H9 (cell line): Measurements from ENCODE around the gene RAI1. TPM values are rescaled to one million over a fixed set of nuclear protein-coding genes. Genes with fewer than 3 reads are reported as not detected.

Experiments used
- DNase-seq: peaks from one replicate; pipeline ENCODE4 v3.0.0-alpha.2; 2017
- H2AFZ ChIP-seq: one replicate; pipeline ENCODE4 v1.6.1; 2013; ENCODE audit warnings: mild to moderate bottlenecking, low read length, control low read depth, moderate library complexity
- H2AK5ac ChIP-seq: 2 replicates; pipeline ENCODE4 v1.6.1; 2013; ENCODE audit warnings: low read length, control low read depth, mixed read lengths; ENCODE audit not compliant: insufficient read length
- H2BK120ac ChIP-seq: one replicate; pipeline ENCODE4 v1.6.1; 2013; ENCODE audit warnings: low read depth, mild to moderate bottlenecking, low read length, control low read depth, inconsistent platforms; ENCODE audit not compliant: poor library complexity, severe bottlenecking
- H2BK12ac ChIP-seq: 2 replicates; pipeline ENCODE4 v1.6.1; 2013; ENCODE audit warnings: low read length, control low read depth, mixed read lengths, low read depth; ENCODE audit not compliant: insufficient read length
- H2BK15ac ChIP-seq: 2 replicates; pipeline ENCODE4 v1.6.1; 2013; ENCODE audit warnings: low read depth, low read length, control low read depth
- H2BK20ac ChIP-seq: one replicate; pipeline ENCODE4 v1.6.1; 2013; ENCODE audit warnings: low read depth, mild to moderate bottlenecking, low read length, control low read depth, inconsistent platforms; ENCODE audit not compliant: poor library complexity, severe bottlenecking
- H2BK5ac ChIP-seq: 2 replicates; pipeline ENCODE4 v1.6.1; 2013; ENCODE audit warnings: low read length, control low read depth, mixed read lengths; ENCODE audit not compliant: insufficient read length
- H3K14ac ChIP-seq: 2 replicates; pipeline ENCODE4 v1.6.1; 2013; ENCODE audit warnings: low read length, control low read depth; ENCODE audit not compliant: insufficient read depth
- H3K18ac ChIP-seq: 2 replicates; pipeline ENCODE4 v1.6.1; 2013; ENCODE audit warnings: low read depth, mild to moderate bottlenecking, mixed read lengths, low read length, control low read depth; ENCODE audit not compliant: insufficient read length
- H3K23ac ChIP-seq: 2 replicates; pipeline ENCODE4 v1.6.1; 2013; ENCODE audit warnings: low read length, control low read depth, mixed read lengths, low read depth; ENCODE audit not compliant: insufficient read length
- H3K23me2 ChIP-seq: 2 replicates; pipeline ENCODE4 v1.6.1; 2013; ENCODE audit warnings: low read depth, mild to moderate bottlenecking, mixed read lengths, low read length, control low read depth; ENCODE audit not compliant: insufficient read length, poor library complexity, severe bottlenecking
- H3K27ac ChIP-seq: 2 replicates; pipeline ENCODE4 v1.5.1; 2013; ENCODE audit warnings: low read length, control low read depth, mixed read lengths, low read depth; ENCODE audit not compliant: insufficient read length
- H3K27me3 ChIP-seq: 2 replicates; pipeline ENCODE4 v1.6.1; 2013; ENCODE audit warnings: low read length, control low read depth, inconsistent platforms; ENCODE audit not compliant: insufficient read depth
- H3K4ac ChIP-seq: 2 replicates; pipeline ENCODE4 v1.6.1; 2013; ENCODE audit warnings: low read depth, mild to moderate bottlenecking, control low read depth, inconsistent platforms, low read length, moderate library complexity
- H3K4me1 ChIP-seq: 2 replicates; pipeline ENCODE4 v1.6.1; 2013; ENCODE audit warnings: low read length, control low read depth, inconsistent platforms; ENCODE audit not compliant: insufficient read depth
- H3K4me2 ChIP-seq: 2 replicates; pipeline ENCODE4 v1.6.1; 2013; ENCODE audit warnings: low read length, control low read depth, mixed read lengths; ENCODE audit not compliant: insufficient read length, insufficient read depth
- H3K56ac ChIP-seq: 2 replicates; pipeline ENCODE4 v1.6.1; 2013; ENCODE audit warnings: low read depth, mild to moderate bottlenecking, mixed read lengths, low read length, control low read depth; ENCODE audit not compliant: insufficient read length
- H3K79me1 ChIP-seq: 2 replicates; pipeline ENCODE4 v1.6.1; 2013; ENCODE audit warnings: low read depth, mild to moderate bottlenecking, moderate library complexity, low read length, control low read depth, inconsistent platforms; ENCODE audit not compliant: insufficient read depth, poor library complexity, severe bottlenecking
- H3K79me2 ChIP-seq: 2 replicates; pipeline ENCODE4 v1.6.1; 2013; ENCODE audit warnings: low read length, control low read depth, inconsistent platforms; ENCODE audit not compliant: insufficient read depth
- H3K9ac ChIP-seq: 2 replicates; pipeline ENCODE4 v1.6.1; 2013; ENCODE audit warnings: low read length, control low read depth, mixed read lengths; ENCODE audit not compliant: insufficient read length; ENCODE audit errors: extremely low read depth
- H3K9me3 ChIP-seq: one replicate; pipeline ENCODE4 v1.6.1; 2013; ENCODE audit warnings: low read depth, low read length, inconsistent platforms; ENCODE audit not compliant: control insufficient read depth
- H3T11ph ChIP-seq: one replicate; pipeline ENCODE4 v1.6.1; 2013; ENCODE audit warnings: mild to moderate bottlenecking, low read length, control low read depth, inconsistent platforms
- H4K20me1 ChIP-seq: one replicate; pipeline ENCODE4 v1.6.1; 2013; ENCODE audit not compliant: control insufficient read depth, insufficient read length, insufficient read depth
- H4K5ac ChIP-seq: 2 replicates; pipeline ENCODE4 v1.6.1; 2013; ENCODE audit warnings: low read depth, mild to moderate bottlenecking, mixed read lengths, low read length, control low read depth; ENCODE audit not compliant: insufficient read length
- H4K8ac ChIP-seq: replicated peaks from 2 replicates; pipeline ENCODE4 v1.6.1; 2013; ENCODE audit warnings: low read length, control low read depth, mixed read lengths, low read depth; ENCODE audit not compliant: insufficient read length
- H4K91ac ChIP-seq: 2 replicates; pipeline ENCODE4 v1.6.1; 2013; ENCODE audit warnings: low read depth, mild to moderate bottlenecking, moderate library complexity, mixed read lengths, low read length, control low read depth; ENCODE audit not compliant: insufficient read length
- H3K27ac Mint-ChIP-seq, 3 experiments: 2 replicates in 2 of 3; 3 replicates in 1 of 3; pipeline ENCODE4 v1.8.0; 2020 to 2021; ENCODE audit warnings: mixed read lengths in 3 of 3, mild to moderate bottlenecking in 1 of 3, moderate library complexity in 1 of 3
- H3K27me3 Mint-ChIP-seq: 2 replicates; pipeline ENCODE4 v1.8.0; 2021; ENCODE audit warnings: low read depth, mild to moderate bottlenecking, moderate library complexity, mixed read lengths
- H3K36me3 Mint-ChIP-seq, 3 experiments: 2 replicates in 2 of 3; 3 replicates in 1 of 3; pipeline ENCODE4 v1.8.0; 2020 to 2021; ENCODE audit warnings: low read depth in 3 of 3, mixed read lengths in 3 of 3; ENCODE audit not compliant: insufficient read depth in 1 of 3
- H3K4me1 Mint-ChIP-seq, 2 experiments: 2 replicates each; pipeline ENCODE4 v1.8.0; 2020; ENCODE audit warnings: mixed read lengths in 2 of 2
- H3K4me3 Mint-ChIP-seq, 2 experiments: 2 replicates in 1 of 2; 3 replicates in 1 of 2; pipeline ENCODE4 v1.8.0; 2020 to 2021; ENCODE audit warnings: mild to moderate bottlenecking in 2 of 2, mixed read lengths in 2 of 2, moderate library complexity in 1 of 2
- H3K9me3 Mint-ChIP-seq, 2 experiments: 2 replicates in 1 of 2; 3 replicates in 1 of 2; pipeline ENCODE4 v1.8.0; 2020; ENCODE audit warnings: mild to moderate bottlenecking in 2 of 2, mixed read lengths in 2 of 2, moderate library complexity in 1 of 2
- CTCF ChIP-seq: fragments of 200-600 bp; sonication (generic); conservative IDR thresholded peaks from 3 replicates; pipeline ENCODE4 v1.8.0; 2021; ENCODE audit warnings: antibody characterized with exemption, mild to moderate bottlenecking
- WGBS: extraction: QIAGEN DNeasy Blood & Tissue Kit; methylation state at CpG from one replicate; pipeline ENCODE4 v1.1.7; 2013; ENCODE audit warnings: missing lambda C conversion rate, low lambda C conversion rate, mixed read lengths; ENCODE audit not compliant: insufficient read length; ENCODE audit errors: extremely low coverage; 5-methylcytosine and 5-hydroxymethylcytosine counted together
- total RNA-seq: library from RNA; stranded (reverse); gene quantifications from 2 replicates; pipeline ENCODE4 v1.2.1, GENCODE V29; 2021

Gene RAI1
- total RNA-seq, 1 experiment from 2014 or later, result 1.5 TPM

GRCh38 chr17:17761894-17762743 is 80.9 kb downstream of the RAI1 start:
- no peaks in the 10 kb centered on the region for H3K9me3 Mint-ChIP-seq
- Histone ChIP-seq H3K14ac (no peak overlapping the region), H2BK12ac (no peak overlapping the region), H3K9me3 (no peaks in the 10 kb centered on the region), H3K18ac (no peak overlapping the region), H2AK5ac (no peak overlapping the region), H2BK20ac (no peak overlapping the region), H2AFZ (no peak overlapping the region), H3K27me3 (no peaks in the 10 kb centered on the region), H3K56ac (no peak overlapping the region), H3K4ac (no peak overlapping the region), H4K91ac (no peak overlapping the region), H3K79me1 (no peaks in the 10 kb centered on the region), H4K20me1 (no peaks in the 10 kb centered on the region), H4K5ac (no peak overlapping the region), H3K9ac (no peak overlapping the region), H3K79me2 (no peaks in the 10 kb centered on the region), H3T11ph (no peak overlapping the region), H2BK5ac (no peak overlapping the region), H3K4me1 (no peaks in the 10 kb centered on the region), H3K4me2 (no peak overlapping the region), H3K23me2 (no peaks in the 10 kb centered on the region), H2BK15ac (no peak overlapping the region), H2BK120ac (no peak overlapping the region), H3K23ac (no peak overlapping the region), H3K27ac (no peak overlapping the region), H4K8ac (no peak overlapping the region)
- TF ChIP-seq CTCF, result no peak
- no CpG with 5 or more reads among the region's 11 CpGs for WGBS
- H3K27ac Mint-ChIP-seq, result no peak overlapping the region; a peak in 2 of 7 replicates
- H3K27me3 Mint-ChIP-seq, result peaks cover 26% of the 10 kb centered on the region
- H3K36me3 Mint-ChIP-seq, result no peaks in the 10 kb centered on the region
- H3K4me1 Mint-ChIP-seq, result peaks cover 5 to 38% of the 10 kb centered on the region in 2 experiments
- DNase-seq, result no peak
- H3K4me3 Mint-ChIP-seq, result no peak overlapping the region
